Activated T-cell treated with anti-CD3 and anti-CD28 coated beads, Interleukin-2, amount 50 U/mL, for 72 hours (primary cell): ENCODE results near the gene CLRN1. TPM values are rescaled to one million over a fixed set of nuclear protein-coding genes. Genes with fewer than 3 reads are reported as not detected.

Experiments used
- ATAC-seq, 2 donors: fragments of 150-1000 bp; cut with Tn5 transposase; replicated peaks in 1 of 2; 2 replicates each; pipeline ENCODE4 v1.10.0; 2021; ENCODE audit warnings: moderate library complexity in 2 of 2, mild to moderate bottlenecking in 1 of 2
- DNase-seq, 2 donors: peaks; one replicate each; pipeline ENCODE4 v3.0.0; 2021 to 2022; ENCODE audit warnings: mixed read lengths in 1 of 2
- H3K27ac Mint-ChIP-seq: one replicate; pipeline ENCODE4 v1.8.0; 2022; ENCODE audit warnings: mild to moderate bottlenecking, moderate library complexity, mixed read lengths
- H3K27me3 Mint-ChIP-seq: one replicate; pipeline ENCODE4 v1.8.0; 2022; ENCODE audit warnings: low read depth, mixed read lengths
- H3K36me3 Mint-ChIP-seq, 2 donors: one replicate each; pipeline ENCODE4 v1.8.0; 2022; ENCODE audit warnings: mixed read lengths in 2 of 2, mild to moderate bottlenecking in 1 of 2; ENCODE audit not compliant: insufficient read depth in 2 of 2
- H3K4me1 Mint-ChIP-seq: one replicate; pipeline ENCODE4 v1.8.0; 2022; ENCODE audit warnings: low read depth, mixed read lengths
- H3K4me3 Mint-ChIP-seq, 2 donors: one replicate each; pipeline ENCODE4 v1.8.0; 2022; ENCODE audit warnings: mild to moderate bottlenecking in 2 of 2, mixed read lengths in 2 of 2, moderate library complexity in 2 of 2
- H3K9me3 Mint-ChIP-seq, 2 donors: one replicate each; pipeline ENCODE4 v1.8.0; 2022; ENCODE audit warnings: mixed read lengths in 2 of 2
- total RNA-seq, 2 donors: library from RNA; stranded (reverse); gene quantifications; one replicate each; pipeline ENCODE4 v1.2.3, GENCODE V29; 2022

CLRN1 gene
- not detected for total RNA-seq

GRCh38 chr3:150972366-150973071 is at the start of gene CLRN1:
TSS of gene CLRN1 (minus strand) at chr3:150972727. CDS start at chr3:150972708, 19 bp downstream.
- Mint-ChIP-seq H3K9me3 (no peaks in the 10 kb centered on the region), H3K36me3 (no peaks in the 10 kb centered on the region), H3K4me3 (no peak within 1 kb of the TSS), H3K27me3 (peaks cover 29% of the 10 kb centered on the region), H3K4me1 (peaks cover 18% of the 10 kb centered on the region), H3K27ac (no peak within 1 kb of the TSS)
- DNase-seq (no peak), ATAC-seq (no peak)

GRCh38 chr3:151016478-151016795 is 43.9 kb upstream of the CLRN1 start:
- ATAC-seq (no peak), DNase-seq (no peak)
- H3K9me3 Mint-ChIP-seq, result no peaks in the 10 kb centered on the region
- no peaks in the 10 kb centered on the region for H3K36me3 Mint-ChIP-seq
- H3K4me1 Mint-ChIP-seq, result no peaks in the 10 kb centered on the region
- no peak overlapping the region for H3K27ac Mint-ChIP-seq
- no peak overlapping the region for H3K4me3 Mint-ChIP-seq
- H3K27me3 Mint-ChIP-seq, result peaks cover 14% of the 10 kb centered on the region

GRCh38 chr3:151015767-151016477 is 43.4 kb upstream of the CLRN1 start:
- H3K9me3 Mint-ChIP-seq, result no peaks in the 10 kb centered on the region
- no peak overlapping the region for H3K27ac Mint-ChIP-seq
- DNase-seq, result no peak
- H3K27me3 Mint-ChIP-seq, result peaks cover 11% of the 10 kb centered on the region
- no peak for ATAC-seq
- H3K4me3 Mint-ChIP-seq, result no peak overlapping the region
- no peaks in the 10 kb centered on the region for H3K36me3 Mint-ChIP-seq
- no peaks in the 10 kb centered on the region for H3K4me1 Mint-ChIP-seq

GRCh38 chr3:151015181-151015580 is 42.7 kb upstream of the CLRN1 start:
- no peaks in the 10 kb centered on the region for H3K4me1 Mint-ChIP-seq
- H3K36me3 Mint-ChIP-seq, result no peaks in the 10 kb centered on the region
- DNase-seq, result no peak
- peaks cover 11% of the 10 kb centered on the region for H3K27me3 Mint-ChIP-seq
- ATAC-seq, result no peak
- no peak overlapping the region for H3K27ac Mint-ChIP-seq
- no peaks in the 10 kb centered on the region for H3K9me3 Mint-ChIP-seq
- no peak overlapping the region for H3K4me3 Mint-ChIP-seq

- Mint-ChIP-seq H3K27ac (no peak overlapping the region), H3K4me1 (no peaks in the 10 kb centered on the region), H3K36me3 (no peaks in the 10 kb centered on the region), H3K27me3 (peaks cover 11% of the 10 kb centered on the region), H3K4me3 (no peak overlapping the region), H3K9me3 (no peaks in the 10 kb centered on the region)
- DNase-seq (no peak), ATAC-seq (no peak)
Observed at GRCh38 chr3:151014501-151015018, 42.0 kb upstream of the CLRN1 start.

- Mint-ChIP-seq H3K9me3 (no peaks in the 10 kb centered on the region), H3K27ac (no peak overlapping the region), H3K4me3 (no peak overlapping the region), H3K36me3 (no peaks in the 10 kb centered on the region), H3K27me3 (peaks cover 11% of the 10 kb centered on the region), H3K4me1 (no peaks in the 10 kb centered on the region)
- ATAC-seq (no peak), DNase-seq (no peak)
Observed at GRCh38 chr3:151012753-151013152, 40.2 kb upstream of the CLRN1 start.

GRCh38 chr3:151011427-151011826 is 38.9 kb upstream of the CLRN1 start:
- H3K4me1 Mint-ChIP-seq, result no peaks in the 10 kb centered on the region
- ATAC-seq (no peak), DNase-seq (no peak)
- no peaks in the 10 kb centered on the region for H3K9me3 Mint-ChIP-seq
- H3K36me3 Mint-ChIP-seq, result no peaks in the 10 kb centered on the region
- no peak overlapping the region for H3K4me3 Mint-ChIP-seq
- H3K27me3 Mint-ChIP-seq, result peaks cover 11% of the 10 kb centered on the region
- H3K27ac Mint-ChIP-seq, result no peak overlapping the region

- H3K27ac Mint-ChIP-seq, result no peak overlapping the region
- H3K36me3 Mint-ChIP-seq, result no peaks in the 10 kb centered on the region
- no peak for ATAC-seq
- no peaks in the 10 kb centered on the region for H3K9me3 Mint-ChIP-seq
- H3K27me3 Mint-ChIP-seq, result peaks cover 12% of the 10 kb centered on the region
- no peak for DNase-seq
- no peak overlapping the region for H3K4me3 Mint-ChIP-seq
- no peaks in the 10 kb centered on the region for H3K4me1 Mint-ChIP-seq
Observed at GRCh38 chr3:151009981-151010380, 37.5 kb upstream of the CLRN1 start.

- no peak overlapping the region for H3K4me3 Mint-ChIP-seq
- ATAC-seq, result no peak
- H3K27me3 Mint-ChIP-seq, result peaks cover 8% of the 10 kb centered on the region
Observed at GRCh38 chr3:151009430-151009829, 36.9 kb upstream of the CLRN1 start.

GRCh38 chr3:151008699-151009098 is 36.2 kb upstream of the CLRN1 start:
- H3K4me1 Mint-ChIP-seq, result no peaks in the 10 kb centered on the region
- peaks cover 8% of the 10 kb centered on the region for H3K27me3 Mint-ChIP-seq
- H3K9me3 Mint-ChIP-seq, result no peaks in the 10 kb centered on the region
- H3K36me3 Mint-ChIP-seq, result no peaks in the 10 kb centered on the region
- DNase-seq (no peak), ATAC-seq (no peak)
- no peak overlapping the region for H3K27ac Mint-ChIP-seq
- H3K4me3 Mint-ChIP-seq, result no peak overlapping the region

More at GRCh38 chr3:151009430-151009829, 36.9 kb upstream of the CLRN1 start:
- Mint-ChIP-seq H3K36me3 (no peaks in the 10 kb centered on the region), H3K9me3 (no peaks in the 10 kb centered on the region), H3K4me1 (no peaks in the 10 kb centered on the region), H3K27ac (no peak overlapping the region)
- DNase-seq, result no peak

GRCh38 chr3:151003768-151004134 is 31.2 kb upstream of the CLRN1 start:
- DNase-seq, result no peak
- Mint-ChIP-seq H3K4me1 (no peaks in the 10 kb centered on the region), H3K4me3 (no peak overlapping the region), H3K27ac (no peak overlapping the region), H3K9me3 (no peaks in the 10 kb centered on the region), H3K27me3 (peaks cover 8% of the 10 kb centered on the region), H3K36me3 (no peaks in the 10 kb centered on the region)
- no peak for ATAC-seq

- peaks cover 8% of the 10 kb centered on the region for H3K27me3 Mint-ChIP-seq
- DNase-seq (no peak), ATAC-seq (no peak)
- H3K4me3 Mint-ChIP-seq, result no peak overlapping the region
- H3K4me1 Mint-ChIP-seq, result no peaks in the 10 kb centered on the region
- no peaks in the 10 kb centered on the region for H3K9me3 Mint-ChIP-seq
- no peak overlapping the region for H3K27ac Mint-ChIP-seq
- no peaks in the 10 kb centered on the region for H3K36me3 Mint-ChIP-seq
Observed at GRCh38 chr3:151003029-151003767, 30.7 kb upstream of the CLRN1 start.
